IPS DF 19.7 (cell line): ENCODE data around the gene CHGA.

Experiments used
- DNase-seq: peaks from one replicate; pipeline ENCODE4 v3.0.0-alpha.2; 2013; ENCODE audit warnings: low read depth, low spot score

The CHGA gene

GRCh38 chr14:92903359-92903758 is 19.6 kb upstream of the CHGA start:
- no peak for DNase-seq

GRCh38 chr14:92905667-92906066 is 17.3 kb upstream of the CHGA start:
- DNase-seq = no peak

GRCh38 chr14:92906420-92906819 is 16.5 kb upstream of the CHGA start:
- no peak for DNase-seq

- DNase-seq = no peak
Observed at GRCh38 chr14:92906823-92907222, 16.1 kb upstream of the CHGA start.

- no peak for DNase-seq
Observed at GRCh38 chr14:92907316-92907911, 15.5 kb upstream of the CHGA start.

- DNase-seq = no peak
Observed at GRCh38 chr14:92914087-92914656, 8.8 kb upstream of the CHGA start.

GRCh38 chr14:92916201-92916600 is 6.7 kb upstream of the CHGA start:
- DNase-seq = no peak

- DNase-seq = no peak
Observed at GRCh38 chr14:92917041-92917940, 5.7 kb upstream of the CHGA start.

GRCh38 chr14:92917956-92918355 is 5.0 kb upstream of the CHGA start:
- no peak for DNase-seq

GRCh38 chr14:92920001-92920400 is 2.9 kb upstream of the CHGA start:
- DNase-seq = no peak

- no peak for DNase-seq
Observed at GRCh38 chr14:92922155-92922735, 705 bp upstream of the CHGA start.

GRCh38 chr14:92923744-92924103 is 774 bp downstream of the CHGA start:
- no peak for DNase-seq

GRCh38 chr14:92924247-92924646 is 1.3 kb downstream of the CHGA start:
- DNase-seq = no peak

- DNase-seq = no peak
Observed at GRCh38 chr14:92925446-92925845, 2.5 kb downstream of the CHGA start.

- DNase-seq = no peak
Observed at GRCh38 chr14:92926180-92926845, 3.4 kb downstream of the CHGA start.

- DNase-seq = no peak
Observed at GRCh38 chr14:92926931-92927330, 4.0 kb downstream of the CHGA start.

- DNase-seq = no peak
Observed at GRCh38 chr14:92927349-92928257, 4.7 kb downstream of the CHGA start.

- no peak for DNase-seq
Observed at GRCh38 chr14:92928258-92928629, 5.3 kb downstream of the CHGA start.

GRCh38 chr14:92928961-92929688 is 6.2 kb downstream of the CHGA start:
- DNase-seq = no peak
